Mesendoderm (in vitro differentiated cells): ENCODE data around the gene CREBZF.

Experiments used
- DNase-seq: peaks from one replicate; pipeline ENCODE4 v3.0.0; 2013
- H2AK5ac ChIP-seq: 2 replicates; pipeline ENCODE4 v1.6.1; 2013; ENCODE audit warnings: low read length, inconsistent platforms
- H2BK120ac ChIP-seq: 2 replicates; pipeline ENCODE4 v1.6.1; 2013; ENCODE audit warnings: low read depth, mild to moderate bottlenecking, low read length, moderate library complexity, mixed read lengths
- H2BK15ac ChIP-seq: replicated peaks from 2 replicates; pipeline ENCODE4 v1.6.1; 2013; ENCODE audit warnings: low read depth, mild to moderate bottlenecking, moderate library complexity
- H2BK5ac ChIP-seq: 2 replicates; pipeline ENCODE4 v1.6.1; 2013; ENCODE audit warnings: low read length, inconsistent platforms
- H3K18ac ChIP-seq: 2 replicates; pipeline ENCODE4 v1.6.1; 2013; ENCODE audit warnings: mild to moderate bottlenecking, low read length, mixed read lengths
- H3K23ac ChIP-seq: one replicate; pipeline ENCODE4 v1.6.1; 2013; ENCODE audit warnings: low read length
- H3K27ac ChIP-seq: 2 replicates; pipeline ENCODE4 v1.5.1; 2013; ENCODE audit warnings: low read depth, mild to moderate bottlenecking, inconsistent platforms, low read length, moderate library complexity
- H3K27me3 ChIP-seq: 2 replicates; pipeline ENCODE4 v1.6.1; 2013; ENCODE audit warnings: low read length, control low read depth, mild to moderate bottlenecking, inconsistent platforms; ENCODE audit not compliant: insufficient read depth, poor library complexity
- H3K36me3 ChIP-seq: 2 replicates; pipeline ENCODE4 v1.6.1; 2013; ENCODE audit warnings: low read length, inconsistent platforms; ENCODE audit not compliant: control insufficient read depth, insufficient read depth
- H3K4ac ChIP-seq: one replicate; pipeline ENCODE4 v1.6.1; 2013; ENCODE audit warnings: low read depth, mild to moderate bottlenecking, low read length, moderate library complexity
- H3K4me1 ChIP-seq: 2 replicates; pipeline ENCODE4 v1.6.1; 2013; ENCODE audit warnings: low read depth, low read length, inconsistent platforms; ENCODE audit not compliant: control insufficient read depth
- H3K4me2 ChIP-seq: 2 replicates; pipeline ENCODE4 v1.6.1; 2013; ENCODE audit warnings: low read length
- H3K4me3 ChIP-seq: 2 replicates; pipeline ENCODE4 v1.5.1; 2013; ENCODE audit warnings: mild to moderate bottlenecking, low read length
- H3K56ac ChIP-seq: one replicate; pipeline ENCODE4 v1.6.1; 2013; ENCODE audit warnings: low read length
- H3K79me1 ChIP-seq: 2 replicates; pipeline ENCODE4 v1.6.1; 2013; ENCODE audit warnings: low read length, inconsistent platforms
- H3K79me2 ChIP-seq: 2 replicates; pipeline ENCODE4 v1.6.1; 2013; ENCODE audit warnings: mild to moderate bottlenecking, low read length; ENCODE audit not compliant: control insufficient read depth, insufficient read depth
- H3K9ac ChIP-seq: 2 replicates; pipeline ENCODE4 v1.6.1; 2013; ENCODE audit warnings: low read length, inconsistent platforms
- H4K5ac ChIP-seq: one replicate; pipeline ENCODE4 v1.6.1; 2013; ENCODE audit warnings: low read length
- H4K8ac ChIP-seq: one replicate; pipeline ENCODE4 v1.6.1; 2013; ENCODE audit warnings: low read depth, mild to moderate bottlenecking, control low read depth, low read length, moderate library complexity
- WGBS: extraction: QIAGEN DNeasy Blood & Tissue Kit; methylation state at CpG from one replicate; pipeline ENCODE4 v1.1.7; 2013; ENCODE audit warnings: low lambda C conversion rate, missing lambda C conversion rate; ENCODE audit not compliant: insufficient coverage; ENCODE audit errors: extremely low coverage; 5-methylcytosine and 5-hydroxymethylcytosine counted together

CREBZF gene

DNA sequence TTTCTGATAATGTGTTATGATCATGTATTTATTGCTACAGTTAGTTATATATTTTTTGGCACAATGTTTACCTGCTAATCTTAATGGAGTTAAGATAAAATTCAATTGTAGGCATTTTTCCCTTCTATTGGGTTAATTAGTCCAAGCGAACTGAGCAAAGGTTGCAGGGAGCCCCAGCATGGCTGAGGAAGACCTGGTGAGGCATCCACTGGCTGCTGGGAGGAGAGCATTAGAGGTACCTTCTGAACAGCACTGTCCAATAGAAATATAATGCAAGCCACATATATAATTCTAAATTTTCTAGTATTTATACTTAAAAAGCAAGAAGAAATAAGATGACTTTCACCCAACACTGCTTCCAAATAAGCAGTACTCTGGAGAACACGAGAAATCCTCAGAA lies 17.9 kb downstream of the CREBZF start:
- Histone ChIP-seq H3K4ac (no peak overlapping the region), H2BK15ac (no peak overlapping the region), H3K4me3 (peak overlapping the region; percentile 65), H2AK5ac (no peak overlapping the region), H4K8ac (no peak overlapping the region), H3K36me3 (no peaks in the 10 kb centered on the region), H4K5ac (peak overlapping the region; percentile 99), H2BK120ac (no peak overlapping the region), H3K4me1 (no peaks in the 10 kb centered on the region), H3K23ac (no peak overlapping the region), H3K4me2 (peak overlapping the region; percentile 71), H3K9ac (peak overlapping the region; percentile 85), H3K18ac (no peak overlapping the region), H2BK5ac (no peak overlapping the region), H3K56ac (peak overlapping the region; percentile 91), H3K27ac (no peak overlapping the region), H3K27me3 (no peaks in the 10 kb centered on the region), H3K79me1 (no peaks in the 10 kb centered on the region), H3K79me2 (no peaks in the 10 kb centered on the region)
- no CpG with 5 or more reads among the region's 2 CpGs for WGBS
- DNase-seq, result no peak

DNA sequence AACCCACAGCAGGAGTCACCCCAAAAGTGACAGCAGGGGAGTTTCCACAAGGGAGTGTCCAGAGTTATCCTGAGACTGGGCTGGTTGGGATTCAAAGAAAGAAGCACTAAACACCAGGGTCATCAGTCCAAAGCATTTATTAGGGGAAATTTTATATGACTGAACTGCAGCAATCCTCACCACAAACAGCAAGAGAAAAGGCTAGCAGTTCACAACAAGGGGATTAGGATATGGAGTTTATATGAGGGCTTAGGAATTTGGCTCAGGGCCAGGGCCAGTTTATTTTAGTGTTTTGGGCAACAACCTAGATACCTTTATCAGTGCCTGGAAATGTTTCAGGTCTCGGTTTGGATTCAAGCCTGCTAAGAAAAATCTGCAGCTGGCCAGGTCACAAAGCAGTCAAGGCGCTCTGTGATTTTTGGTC lies 21.7 kb downstream of the CREBZF start:
- no peaks in the 10 kb centered on the region for H3K79me1 ChIP-seq
- DNase-seq, result peak; percentile 38
- no peaks in the 10 kb centered on the region for H3K79me2 ChIP-seq
- no peak overlapping the region for H2BK15ac ChIP-seq
- H3K9ac ChIP-seq, result no peak overlapping the region
- H4K8ac ChIP-seq, result no peak overlapping the region
- no peaks in the 10 kb centered on the region for H3K27me3 ChIP-seq
- no peaks in the 10 kb centered on the region for H3K4me1 ChIP-seq
- no peak overlapping the region for H4K5ac ChIP-seq
- H3K18ac ChIP-seq, result no peak overlapping the region
- no peak overlapping the region for H3K4me3 ChIP-seq
- no peaks in the 10 kb centered on the region for H3K36me3 ChIP-seq
- WGBS, result no CpG with 5 or more reads among the region's 2 CpGs
- no peak overlapping the region for H3K27ac ChIP-seq
- no peak overlapping the region for H2BK120ac ChIP-seq
- H2BK5ac ChIP-seq, result no peak overlapping the region
- no peak overlapping the region for H3K4ac ChIP-seq
- no peak overlapping the region for H3K23ac ChIP-seq
- no peak overlapping the region for H3K4me2 ChIP-seq
- no peak overlapping the region for H3K56ac ChIP-seq
- no peak overlapping the region for H2AK5ac ChIP-seq

DNA sequence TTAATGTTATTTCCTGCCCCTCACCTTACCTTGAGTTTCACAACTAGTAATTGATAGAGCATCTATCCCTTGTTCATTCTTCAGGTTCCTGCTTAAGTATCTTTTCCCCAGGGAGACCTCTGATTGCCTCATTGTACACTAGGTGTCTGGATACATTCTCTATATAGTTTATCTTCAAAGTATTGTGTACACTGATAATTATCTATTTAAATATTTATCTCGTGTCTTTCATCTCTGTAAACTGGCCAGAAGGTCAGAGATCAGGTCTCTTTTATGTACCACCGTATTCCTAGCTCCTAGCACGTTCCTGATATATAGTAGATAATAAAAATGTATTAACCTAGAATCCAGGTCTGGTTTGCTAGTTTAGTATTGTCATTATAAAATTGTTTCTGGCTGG lies 30.2 kb downstream of the CREBZF start:
- no CpG with 5 or more reads among the region's 3 CpGs for WGBS
- H3K4me3 ChIP-seq, result no peak overlapping the region
- no peak overlapping the region for H3K9ac ChIP-seq
- peaks cover 13% of the 10 kb centered on the region for H3K79me2 ChIP-seq
- no peak overlapping the region for H4K5ac ChIP-seq
- no peak overlapping the region for H4K8ac ChIP-seq
- H3K18ac ChIP-seq, result no peak overlapping the region
- no peaks in the 10 kb centered on the region for H3K4me1 ChIP-seq
- no peak overlapping the region for H3K4me2 ChIP-seq
- H3K79me1 ChIP-seq, result peaks cover 3% of the 10 kb centered on the region
- no peak overlapping the region for H3K56ac ChIP-seq
- H3K4ac ChIP-seq, result no peak overlapping the region
- no peak overlapping the region for H2BK15ac ChIP-seq
- no peak overlapping the region for H3K23ac ChIP-seq
- no peak for DNase-seq
- H3K36me3 ChIP-seq, result peaks cover 2% of the 10 kb centered on the region
- H3K27ac ChIP-seq, result no peak overlapping the region
- H2BK5ac ChIP-seq, result no peak overlapping the region
- H2BK120ac ChIP-seq, result no peak overlapping the region
- no peak overlapping the region for H2AK5ac ChIP-seq
- no peaks in the 10 kb centered on the region for H3K27me3 ChIP-seq

DNA sequence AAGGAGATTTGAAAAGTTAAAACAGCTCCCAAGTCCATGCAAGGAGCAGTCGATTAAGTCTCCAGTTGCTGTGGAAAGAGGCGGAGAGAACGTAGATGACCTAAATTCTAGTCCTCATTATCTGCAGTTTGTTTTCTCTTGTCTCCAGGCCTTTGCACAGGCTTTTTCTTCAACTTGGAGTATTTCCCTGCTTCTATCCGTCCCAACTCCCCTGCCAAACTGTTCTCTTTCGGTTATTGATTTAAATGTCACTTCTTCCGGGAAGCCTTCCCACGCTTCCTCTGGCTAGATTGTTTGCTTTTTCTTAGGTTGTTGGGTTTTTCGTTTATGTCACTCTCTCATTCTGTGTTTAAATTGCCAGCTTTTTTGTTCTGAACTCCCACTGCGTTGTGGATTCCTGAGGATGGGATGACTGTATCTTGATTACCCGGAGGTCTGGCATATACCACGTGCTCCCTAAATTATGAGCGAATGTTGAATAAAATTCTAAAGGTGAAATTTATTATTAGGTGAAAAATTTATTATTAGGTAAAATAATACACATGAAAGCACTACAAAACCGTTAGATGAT lies 36.1 kb downstream of the CREBZF start:
- H3K18ac ChIP-seq, result peak overlapping the region; percentile 5
- H3K27ac ChIP-seq, result no peak overlapping the region
- H2BK5ac ChIP-seq, result no peak overlapping the region
- H3K4me2 ChIP-seq, result peak overlapping the region; percentile 38
- no peak overlapping the region for H2BK15ac ChIP-seq
- H3K23ac ChIP-seq, result no peak overlapping the region
- no peaks in the 10 kb centered on the region for H3K27me3 ChIP-seq
- peak overlapping the region; percentile 83 for H3K56ac ChIP-seq
- peaks cover 26% of the 10 kb centered on the region for H3K79me2 ChIP-seq
- H4K8ac ChIP-seq, result no peak overlapping the region
- H2BK120ac ChIP-seq, result peak overlapping the region; percentile 68
- peak; percentile 23 for DNase-seq
- H3K79me1 ChIP-seq, result peaks cover 5% of the 10 kb centered on the region
- H3K36me3 ChIP-seq, result peaks cover 2% of the 10 kb centered on the region
- H2AK5ac ChIP-seq, result no peak overlapping the region
- no CpG with 5 or more reads among the region's 13 CpGs for WGBS
- H3K4me1 ChIP-seq, result no peaks in the 10 kb centered on the region
- H3K4ac ChIP-seq, result no peak overlapping the region
- no peak overlapping the region for H4K5ac ChIP-seq
- peak overlapping the region; percentile 66 for H3K4me3 ChIP-seq
- H3K9ac ChIP-seq, result peak overlapping the region; percentile 78

DNA sequence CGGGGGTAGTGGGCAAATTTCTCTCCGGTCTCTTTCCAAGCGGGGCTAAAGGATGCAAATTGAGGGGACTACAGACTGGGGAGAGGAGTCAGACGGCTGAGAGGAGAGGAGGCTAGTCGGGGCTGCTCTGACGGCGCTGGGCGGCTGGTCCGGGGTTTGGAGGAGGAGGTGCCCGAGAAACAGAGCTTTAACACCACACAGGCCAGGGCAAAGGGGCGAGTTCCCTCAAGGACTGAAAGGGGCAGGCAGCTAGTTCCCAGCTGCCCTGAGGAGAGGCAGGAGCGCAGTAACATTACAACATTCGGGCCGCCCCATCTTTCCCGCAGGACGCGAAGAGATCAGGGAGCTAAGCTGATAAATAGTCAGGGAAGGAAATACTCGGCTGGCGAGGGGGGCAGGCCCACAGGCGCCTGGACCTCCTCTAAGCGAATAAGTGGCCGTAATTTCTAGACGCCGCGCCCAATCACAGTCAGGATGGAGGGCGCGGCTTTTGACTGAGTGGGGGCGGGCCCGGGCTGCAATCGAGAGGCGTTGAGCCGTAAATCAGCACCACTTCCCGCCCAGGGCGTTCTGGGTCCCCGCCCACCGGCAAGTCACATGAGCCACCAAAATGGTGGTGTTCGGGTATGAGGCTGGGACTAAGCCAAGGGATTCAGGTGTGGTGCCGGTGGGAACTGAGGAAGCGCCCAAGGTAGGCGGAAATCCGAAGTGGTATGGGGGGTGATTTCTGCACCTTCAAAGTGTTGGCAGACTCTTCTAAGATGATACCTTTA lies 36.7 kb downstream of the CREBZF start, which contains the start of gene TMEM126B:
Gene TMEM126B, plus strand, starts transcription at position 596 of the 773 bp plus-strand sequence. Its CDS starts 15 bp downstream, at position 611.
- no peaks in the 10 kb centered on the region for H3K4me1 ChIP-seq
- H3K4me2 ChIP-seq, result peak within 1 kb of the TSS; percentile 84
- H3K18ac ChIP-seq, result peak within 1 kb of the TSS; percentile 42
- peak within 1 kb of the TSS; percentile 65 for H3K27ac ChIP-seq
- no peaks in the 10 kb centered on the region for H3K27me3 ChIP-seq
- peaks cover 26% of the 10 kb centered on the region for H3K79me2 ChIP-seq
- no peak within 1 kb of the TSS for H4K5ac ChIP-seq
- peaks cover 5% of the 10 kb centered on the region for H3K79me1 ChIP-seq
- WGBS, result no CpG with 5 or more reads among the region's 41 CpGs
- no peak within 1 kb of the TSS for H3K23ac ChIP-seq
- H4K8ac ChIP-seq, result no peak within 1 kb of the TSS
- no peak within 1 kb of the TSS for H2AK5ac ChIP-seq
- H3K4ac ChIP-seq, result no peak within 1 kb of the TSS
- peaks cover 2% of the 10 kb centered on the region for H3K36me3 ChIP-seq
- peak within 1 kb of the TSS; percentile 80 for H3K4me3 ChIP-seq
- H2BK5ac ChIP-seq, result no peak within 1 kb of the TSS
- H3K9ac ChIP-seq, result peak within 1 kb of the TSS; percentile 91
- no peak within 1 kb of the TSS for H2BK15ac ChIP-seq
- peak; percentile 99 for DNase-seq
- H2BK120ac ChIP-seq, result peak within 1 kb of the TSS; percentile 68
- peak within 1 kb of the TSS; percentile 84 for H3K56ac ChIP-seq
